Panc1 (cell line): Measurements from ENCODE around the gene CEP120. TPM values are rescaled to one million over a fixed set of nuclear protein-coding genes. Genes with fewer than 3 reads are reported as not detected.

Experiments
- ATAC-seq: fragments of 200-7000 bp; cut with Tn5 transposase; 2 replicates; pipeline ENCODE4 v1.9.1; 2020; ENCODE audit warnings: mild to moderate bottlenecking, moderate library complexity
- BruUV-seq: library from RNA; stranded (reverse); fragments of 400-500 nt; replicated peaks from 2 replicates; lab custom pipeline; 2021; lab: Mats Ljungman, UMichigan
- CTCF ChIA-PET: fragments of 300-600 bp; sonication (Branson Sonifier 250); formaldehyde crosslinking; loops from one replicate; lab custom pipeline; 2022; ENCODE audit warnings: antibody characterized with exemption; lab: Charles Lee
- POLR2A ChIA-PET: fragments of 300-600 bp; sonication (Branson Sonifier 250); formaldehyde crosslinking; loops from one replicate; lab custom pipeline; 2022; ENCODE audit warnings: antibody characterized with exemption; lab: Charles Lee
- DNase-seq: peaks from one replicate; pipeline ENCODE4 v3.0.0-alpha.2; 2010; ENCODE audit warnings: low read depth, low spot score
- H3K27ac ChIP-seq: 2 replicates; pipeline ENCODE4 v1.5.1; 2011; ENCODE audit warnings: mild to moderate bottlenecking, low read length, inconsistent platforms
- H3K27me3 ChIP-seq: fragments of 200-500 bp; sonication (Bioruptor generic); 2 replicates; pipeline ENCODE4 v1.6.0; 2014; ENCODE audit warnings: low read length, inconsistent platforms; ENCODE audit not compliant: control insufficient read depth, insufficient read depth
- H3K36me3 ChIP-seq: fragments of 200-500 bp; sonication (Bioruptor generic); 2 replicates; pipeline ENCODE4 v1.5.1; 2014; ENCODE audit warnings: inconsistent platforms, mild to moderate bottlenecking, low read length, moderate library complexity; ENCODE audit not compliant: control insufficient read depth, insufficient read depth
- H3K4me1 ChIP-seq: 2 replicates; pipeline ENCODE4 v1.5.1; 2011; ENCODE audit warnings: inconsistent platforms, mild to moderate bottlenecking, low read length, moderate library complexity; ENCODE audit not compliant: control insufficient read depth, insufficient read depth
- H3K4me3 ChIP-seq, 2 experiments: 2 replicates each; pipeline ENCODE4 v1.5.1; 2011 to 2012; ENCODE audit warnings: low read depth in 2 of 2, low read length in 2 of 2, mild to moderate bottlenecking in 2 of 2, inconsistent platforms in 1 of 2, moderate library complexity in 1 of 2
- H3K9me3 ChIP-seq: fragments of 200-500 bp; sonication (Bioruptor generic); 2 replicates; pipeline ENCODE4 v1.5.1; 2014; ENCODE audit warnings: low read depth, mild to moderate bottlenecking, inconsistent platforms, low read length, moderate library complexity; ENCODE audit not compliant: control insufficient read depth, insufficient read depth
- CTCF ChIP-seq: fragments of 450-650 bp; IDR thresholded peaks from 2 replicates; pipeline ENCODE4 v1.5.1; 2017; ENCODE audit warnings: mild to moderate bottlenecking
- POLR2AphosphoS5 ChIP-seq: IDR thresholded peaks from 2 replicates; pipeline ENCODE4 v1.6.1; 2012; ENCODE audit warnings: mild to moderate bottlenecking, low read depth, low read length, moderate library complexity
- SIN3A ChIP-seq: IDR thresholded peaks from 2 replicates; pipeline ENCODE4 v1.6.1; 2012; ENCODE audit warnings: low read depth, mild to moderate bottlenecking, low read length, moderate library complexity, borderline replicate concordance; ENCODE audit not compliant: insufficient read depth
- TCF7L2 ChIP-seq: IDR thresholded peaks from 2 replicates; pipeline ENCODE4 v1.6.1; 2011; ENCODE audit warnings: mild to moderate bottlenecking, low read depth, low read length, inconsistent platforms
- in situ Hi-C: cut with HindIII; loops from 2 replicates; pipeline ENCODE4 v1.10.0; 2016; ENCODE audit warnings: low sequenced_read_pairs, low pct_unique_long_range_greater_than_20kb
- intact Hi-C: fragments of 100-400 bp; cut with micrococcal nuclease; formaldehyde crosslinking; loops from one replicate; pipeline ENCODE4 v1.10.0; 2022; ENCODE audit not compliant: unreplicated experiment
- total RNA-seq: library from RNA; stranded (reverse); gene quantifications from one replicate; pipeline ENCODE4 v1.2.1, GENCODE V29; 2021; ENCODE audit not compliant: unreplicated experiment
- TF ChIP-seq, protein P1 (sequence below), 2 experiments: IDR thresholded peaks; 2 replicates each; pipeline ENCODE4 v1.6.1; 2011 to 2012; ENCODE audit warnings: low read depth in 2 of 2, control low read depth in 1 of 2, low read length in 1 of 2, mild to moderate bottlenecking in 1 of 2, moderate library complexity in 1 of 2; ENCODE audit not compliant: insufficient read depth in 1 of 2

Gene CEP120
- total RNA-seq, 1 experiment from 2014 or later = 20.1 TPM

DNA sequence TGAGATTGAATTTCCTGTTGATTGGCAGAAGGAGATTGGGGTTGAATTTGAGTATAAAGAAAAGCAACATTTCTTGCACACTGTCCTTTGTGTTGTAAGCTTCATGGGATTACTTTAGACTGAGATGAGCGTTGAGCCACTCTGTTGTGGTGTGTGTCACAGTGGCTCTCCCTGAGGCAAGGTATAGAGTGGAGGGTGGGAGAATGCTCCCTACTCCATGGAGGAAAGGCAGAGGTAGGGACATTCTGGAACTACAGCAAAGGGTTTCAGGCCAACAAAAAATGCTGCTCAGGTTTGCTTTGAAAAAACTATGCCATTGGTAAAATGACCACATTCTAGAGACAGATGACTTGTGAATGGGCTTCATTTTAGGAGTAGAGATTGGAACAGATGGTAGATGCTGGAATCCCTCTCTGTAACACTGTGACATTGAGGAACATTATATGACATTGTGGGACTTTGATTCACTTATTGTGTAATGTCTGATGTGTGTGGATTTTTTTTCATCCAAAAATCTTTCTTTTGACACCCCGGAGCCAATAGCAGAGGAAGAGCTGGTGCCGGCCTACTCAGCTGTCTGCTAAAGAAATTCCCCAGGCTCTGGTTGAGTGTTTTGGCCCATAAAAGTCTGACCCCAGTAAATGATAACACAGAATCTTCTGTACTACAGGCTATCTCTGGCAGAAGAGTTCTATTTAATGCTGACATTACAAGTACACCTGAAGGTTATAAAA lies 6.2 kb upstream of the CEP120 start:
- in situ Hi-C loops (no loop called here), intact Hi-C loops (loop anchor here (10.0 kb wide), 1 partner anchor 185 kb away; no protein-coding TSS in a partner anchor)
- no TSS peak for BruUV-seq
- Histone ChIP-seq H3K27me3 (no peaks in the 10 kb centered on the region), H3K27ac (no peak overlapping the region; the same call in 1 of the 2 replicates), H3K9me3 (no peaks in the 10 kb centered on the region), H3K4me1 (peaks cover under 1% of the 10 kb centered on the region; the same call in 1 of the 2 replicates), H3K36me3 (no peaks in the 10 kb centered on the region), H3K4me3 (no peak overlapping the region)
- TF ChIP-seq POLR2AphosphoS5 (no peak), SIN3A (no peak)
- ATAC-seq (no peak), DNase-seq (no peak)
- ChIA-PET POLR2A (no interaction called here), CTCF (no interaction called here)

DNA sequence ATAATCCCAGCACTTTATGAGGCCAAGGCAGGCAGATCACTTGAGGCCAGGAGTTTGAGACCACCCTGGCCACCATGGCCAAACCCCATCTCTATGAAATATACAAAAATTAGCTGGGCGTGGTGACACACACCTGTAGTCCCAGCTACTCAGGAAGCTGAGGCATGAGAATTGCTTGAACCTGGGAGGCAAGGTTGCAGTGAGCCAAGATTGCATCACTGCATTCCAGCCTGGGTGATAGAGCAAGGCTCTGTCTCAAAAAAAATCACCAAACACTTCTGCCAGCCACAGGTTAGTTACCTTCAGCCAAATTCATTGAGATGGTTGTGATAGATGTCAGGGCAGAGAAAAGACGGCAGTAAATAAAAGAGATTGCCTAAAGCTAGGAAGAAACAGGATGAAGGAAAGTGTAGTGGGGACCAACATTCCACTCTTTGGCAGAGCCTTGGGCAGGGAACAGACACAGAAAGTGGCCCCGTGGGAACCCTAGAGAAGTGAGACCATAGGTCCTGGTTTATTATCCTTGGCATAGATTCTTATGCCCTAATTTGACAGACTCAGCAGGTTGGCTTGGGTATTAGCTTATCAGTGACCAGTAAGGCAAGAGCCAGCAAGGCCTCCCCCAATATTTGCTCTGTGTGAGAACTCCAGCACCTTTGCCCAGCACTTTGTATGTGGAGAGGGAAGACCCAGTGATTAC lies 5.5 kb upstream of the CEP120 start:
- POLR2A ChIA-PET = no interaction called here
- ATAC-seq = no peak
- Histone ChIP-seq H3K27me3 (no peaks in the 10 kb centered on the region), H3K36me3 (no peaks in the 10 kb centered on the region), H3K4me3 (no peak overlapping the region), H3K4me1 (peaks cover 5% of the 10 kb centered on the region; the same call in 1 of the 2 replicates), H3K9me3 (no peaks in the 10 kb centered on the region), H3K27ac (no peak overlapping the region)
- DNase-seq = no peak
- intact Hi-C loops = loop anchor here (10.0 kb wide), 1 partner anchor 186 kb away; no protein-coding TSS in a partner anchor
- CTCF ChIA-PET = no interaction called here
- TF ChIP-seq SIN3A = no peak
- TF ChIP-seq, protein P1, sequence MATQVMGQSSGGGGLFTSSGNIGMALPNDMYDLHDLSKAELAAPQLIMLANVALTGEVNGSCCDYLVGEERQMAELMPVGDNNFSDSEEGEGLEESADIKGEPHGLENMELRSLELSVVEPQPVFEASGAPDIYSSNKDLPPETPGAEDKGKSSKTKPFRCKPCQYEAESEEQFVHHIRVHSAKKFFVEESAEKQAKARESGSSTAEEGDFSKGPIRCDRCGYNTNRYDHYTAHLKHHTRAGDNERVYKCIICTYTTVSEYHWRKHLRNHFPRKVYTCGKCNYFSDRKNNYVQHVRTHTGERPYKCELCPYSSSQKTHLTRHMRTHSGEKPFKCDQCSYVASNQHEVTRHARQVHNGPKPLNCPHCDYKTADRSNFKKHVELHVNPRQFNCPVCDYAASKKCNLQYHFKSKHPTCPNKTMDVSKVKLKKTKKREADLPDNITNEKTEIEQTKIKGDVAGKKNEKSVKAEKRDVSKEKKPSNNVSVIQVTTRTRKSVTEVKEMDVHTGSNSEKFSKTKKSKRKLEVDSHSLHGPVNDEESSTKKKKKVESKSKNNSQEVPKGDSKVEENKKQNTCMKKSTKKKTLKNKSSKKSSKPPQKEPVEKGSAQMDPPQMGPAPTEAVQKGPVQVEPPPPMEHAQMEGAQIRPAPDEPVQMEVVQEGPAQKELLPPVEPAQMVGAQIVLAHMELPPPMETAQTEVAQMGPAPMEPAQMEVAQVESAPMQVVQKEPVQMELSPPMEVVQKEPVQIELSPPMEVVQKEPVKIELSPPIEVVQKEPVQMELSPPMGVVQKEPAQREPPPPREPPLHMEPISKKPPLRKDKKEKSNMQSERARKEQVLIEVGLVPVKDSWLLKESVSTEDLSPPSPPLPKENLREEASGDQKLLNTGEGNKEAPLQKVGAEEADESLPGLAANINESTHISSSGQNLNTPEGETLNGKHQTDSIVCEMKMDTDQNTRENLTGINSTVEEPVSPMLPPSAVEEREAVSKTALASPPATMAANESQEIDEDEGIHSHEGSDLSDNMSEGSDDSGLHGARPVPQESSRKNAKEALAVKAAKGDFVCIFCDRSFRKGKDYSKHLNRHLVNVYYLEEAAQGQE (IDR thresholded peaks at IDR 0.05; ENCODE audit: insufficient read depth in 1 of 2, low read depth in 2 of 2, low read length in 1 of 2) = no peak
- no peak for TF ChIP-seq POLR2AphosphoS5
- TF ChIP-seq CTCF = no peak
- TF ChIP-seq TCF7L2 = no peak
- no TSS peak for BruUV-seq
- in situ Hi-C loops = no loop called here
